ENCODE results near the gene BSPRY. TPM values are rescaled to one million over a fixed set of nuclear protein-coding genes. Genes with fewer than 3 reads are reported as not detected.
"Not testable (repeated sequence)": the region's sequence is repeated elsewhere in the genome, so short reads cannot be mapped to it uniquely, and the experiment has no call there.

The BSPRY gene
- total RNA-seq, 2 donors from 2014 or later = 7.7 to 29.6 TPM

DNA sequence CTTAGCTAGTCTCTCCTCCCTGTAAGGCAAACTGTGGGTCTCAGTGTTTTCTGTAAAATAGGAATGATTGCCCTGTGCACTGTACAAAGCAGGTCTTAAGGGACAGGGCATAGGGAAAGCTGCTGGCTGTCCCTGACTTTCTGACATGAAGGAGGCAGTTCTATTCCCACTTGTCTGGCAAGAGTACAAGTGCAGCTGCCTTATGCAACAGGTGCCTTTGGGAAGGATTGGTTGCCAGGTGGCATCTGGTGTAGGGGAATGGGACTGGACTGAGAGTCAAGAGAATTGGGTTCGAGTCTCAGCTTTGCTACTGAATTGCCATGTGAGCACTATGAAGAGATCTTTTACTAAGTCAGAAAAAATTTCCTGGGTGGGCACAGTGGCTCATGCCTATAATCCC is 10.0 kb downstream of the BSPRY start:
- Mint-ChIP-seq H3K27ac (no peak overlapping the region), H3K9me3 (no peaks in the 10 kb centered on the region), H3K36me3 (peaks cover 0 to 9% of the 10 kb centered on the region in 2 donors)
- ATAC-seq = no peak
- no peak for DNase-seq (ENCODE audit: low spot score in 2 of 2)

GRCh38 chr9:113360242-113360842 is 11.0 kb downstream of the BSPRY start:
- Mint-ChIP-seq H3K27ac (no peak overlapping the region), H3K36me3 (peaks cover 0 to 9% of the 10 kb centered on the region in 2 donors), H3K9me3 (no peaks in the 10 kb centered on the region)
- no peak for ATAC-seq
- DNase-seq (ENCODE audit: low spot score in 2 of 2) = no peak

GRCh38 chr9:113361304-113362018 is 12.1 kb downstream of the BSPRY start:
- no peak for DNase-seq (ENCODE audit: low spot score in 2 of 2)
- ATAC-seq = peak; percentile 97
- Mint-ChIP-seq H3K27ac (peak overlapping the region in 1 of 2 donors; percentile 82), H3K9me3 (no peaks in the 10 kb centered on the region), H3K36me3 (peaks cover 0 to 9% of the 10 kb centered on the region in 2 donors)

- Mint-ChIP-seq H3K9me3 (no peaks in the 10 kb centered on the region), H3K36me3 (peaks cover 0 to 9% of the 10 kb centered on the region in 2 donors), H3K27ac (no peak overlapping the region)
- DNase-seq (ENCODE audit: low spot score in 2 of 2) (no peak), ATAC-seq (no peak)
Measured at GRCh38 chr9:113363336-113363735, 14.0 kb downstream of the BSPRY start.

- H3K36me3 Mint-ChIP-seq = peaks cover 0 to 9% of the 10 kb centered on the region in 2 donors
- ATAC-seq = no peak
- DNase-seq (ENCODE audit: low spot score in 2 of 2) = no peak
Measured at GRCh38 chr9:113364951-113365350, 15.6 kb downstream of the BSPRY start.

DNA sequence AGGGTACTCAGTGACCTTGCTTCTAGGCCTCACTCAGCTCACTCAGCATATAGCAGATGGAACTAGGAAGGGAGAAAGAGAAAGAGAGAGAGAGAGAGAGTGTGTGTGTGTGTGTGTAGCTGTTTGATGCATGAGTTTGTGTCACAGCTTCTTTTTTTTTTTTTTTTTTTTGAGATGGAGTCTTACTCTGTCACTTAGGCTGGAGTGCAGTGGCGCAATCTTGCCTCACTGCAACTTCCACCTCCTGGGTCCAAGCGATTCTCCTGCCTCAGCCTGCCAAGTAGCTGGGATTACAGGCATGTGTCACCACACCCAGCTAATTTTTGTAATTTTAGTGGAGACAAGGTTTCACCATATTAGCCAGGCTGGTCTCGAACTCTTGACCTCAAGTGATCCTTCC is 16.3 kb downstream of the BSPRY start:
- H3K27ac Mint-ChIP-seq; DNase-seq (ENCODE audit: low spot score in 2 of 2); H3K9me3 Mint-ChIP-seq; ATAC-seq; H3K36me3 Mint-ChIP-seq: not testable (repeated sequence)

More at GRCh38 chr9:113364951-113365350, 15.6 kb downstream of the BSPRY start:
- Mint-ChIP-seq H3K9me3 (no peaks in the 10 kb centered on the region), H3K27ac (no peak overlapping the region)

DNA sequence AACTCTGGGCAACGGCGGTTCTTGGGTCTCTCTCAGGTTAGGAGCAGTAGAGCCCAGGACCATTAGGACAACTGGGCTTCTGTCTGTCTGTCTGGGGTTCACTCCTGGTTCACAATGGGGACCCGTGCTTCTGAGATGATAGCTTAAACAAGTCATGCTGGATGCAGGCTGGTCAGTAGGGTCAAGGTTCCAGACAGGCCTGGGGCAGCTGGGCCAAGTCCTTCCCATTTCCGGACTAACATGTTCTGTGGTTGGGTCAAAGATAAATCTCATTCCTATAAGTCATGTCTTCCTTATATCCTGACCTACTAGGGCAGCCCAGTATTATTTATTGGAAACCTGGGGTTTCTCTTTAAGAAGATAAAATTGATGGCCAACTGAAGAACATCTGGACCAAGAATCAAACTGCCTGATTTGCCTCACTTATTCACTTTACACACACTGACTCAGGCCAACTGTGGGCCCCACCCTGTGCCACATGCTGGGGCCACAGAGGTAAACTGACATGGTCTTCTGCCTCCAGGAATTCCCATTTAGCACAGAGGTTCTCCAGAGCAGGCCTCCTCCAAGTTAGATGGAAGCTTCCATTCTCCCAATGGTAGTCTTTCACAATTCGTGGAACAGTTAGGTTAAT is 19.1 kb downstream of the BSPRY start:
- no peaks in the 10 kb centered on the region for H3K9me3 Mint-ChIP-seq
- H3K36me3 Mint-ChIP-seq = no peaks in the 10 kb centered on the region
- no peak overlapping the region for H3K27ac Mint-ChIP-seq
- no peak for ATAC-seq
- DNase-seq (ENCODE audit: low spot score in 2 of 2) = no peak

- ATAC-seq (no peak), DNase-seq (ENCODE audit: low spot score in 2 of 2) (no peak)
- Mint-ChIP-seq H3K36me3 (peaks cover 0 to under 1% of the 10 kb centered on the region in 2 donors), H3K27ac (no peak overlapping the region), H3K9me3 (no peaks in the 10 kb centered on the region)
Measured at GRCh38 chr9:113368982-113369854, 19.9 kb downstream of the BSPRY start.

GRCh38 chr9:113369855-113370140 is 20.5 kb downstream of the BSPRY start:
- Mint-ChIP-seq H3K27ac (no peak overlapping the region), H3K36me3 (peaks cover 0 to 6% of the 10 kb centered on the region in 2 donors), H3K9me3 (no peaks in the 10 kb centered on the region)
- ATAC-seq = no peak
- no peak for DNase-seq (ENCODE audit: low spot score in 2 of 2)

- ATAC-seq = no peak
- Mint-ChIP-seq H3K27ac (no peak overlapping the region), H3K36me3 (peaks cover 7 to 17% of the 10 kb centered on the region in 2 donors), H3K9me3 (no peaks in the 10 kb centered on the region)
- DNase-seq (ENCODE audit: low spot score in 2 of 2) = no peak
Measured at GRCh38 chr9:113370806-113371325, 21.5 kb downstream of the BSPRY start.

- Mint-ChIP-seq H3K9me3 (no peaks in the 10 kb centered on the region), H3K36me3 (peaks cover 7 to 17% of the 10 kb centered on the region in 2 donors), H3K27ac (peak overlapping the region in 1 of 2 donors; percentile 55)
- no peak for DNase-seq (ENCODE audit: low spot score in 2 of 2)
- no peak for ATAC-seq
Measured at GRCh38 chr9:113372059-113372458, 22.7 kb downstream of the BSPRY start.

DNA sequence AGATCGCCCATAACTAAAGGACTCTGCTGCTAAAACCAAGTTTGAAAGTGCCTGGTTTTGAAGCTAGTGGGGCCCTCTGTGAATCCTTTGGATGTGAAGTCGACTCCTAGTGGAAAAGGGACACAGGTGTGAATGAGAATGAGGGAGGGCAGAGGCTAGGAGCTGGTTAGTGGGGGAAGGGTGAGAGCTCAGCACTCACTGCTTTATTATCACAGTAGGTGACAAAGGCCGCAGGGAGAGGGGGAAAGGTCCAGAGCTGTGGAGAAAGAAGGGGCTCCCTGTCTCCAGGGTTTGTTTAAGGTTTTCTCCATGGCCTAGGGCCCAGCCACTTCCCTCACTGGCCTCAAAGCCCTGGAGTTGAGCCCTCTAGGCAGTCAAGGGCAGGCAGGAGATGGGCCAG is 23.9 kb downstream of the BSPRY start:
- no peak for DNase-seq (ENCODE audit: low spot score in 2 of 2)
- Mint-ChIP-seq H3K27ac (peak overlapping the region in 1 of 2 donors; percentile 75), H3K36me3 (peaks cover 7 to 17% of the 10 kb centered on the region in 2 donors), H3K9me3 (no peaks in the 10 kb centered on the region)
- ATAC-seq = no peak

- ATAC-seq = no peak
- Mint-ChIP-seq H3K9me3 (no peaks in the 10 kb centered on the region), H3K27ac (peak overlapping the region in 1 of 2 donors; percentile 63), H3K36me3 (peaks cover 7 to 17% of the 10 kb centered on the region in 2 donors)
- DNase-seq (ENCODE audit: low spot score in 2 of 2) = no peak
Measured at GRCh38 chr9:113373676-113374392, 24.5 kb downstream of the BSPRY start.

DNA sequence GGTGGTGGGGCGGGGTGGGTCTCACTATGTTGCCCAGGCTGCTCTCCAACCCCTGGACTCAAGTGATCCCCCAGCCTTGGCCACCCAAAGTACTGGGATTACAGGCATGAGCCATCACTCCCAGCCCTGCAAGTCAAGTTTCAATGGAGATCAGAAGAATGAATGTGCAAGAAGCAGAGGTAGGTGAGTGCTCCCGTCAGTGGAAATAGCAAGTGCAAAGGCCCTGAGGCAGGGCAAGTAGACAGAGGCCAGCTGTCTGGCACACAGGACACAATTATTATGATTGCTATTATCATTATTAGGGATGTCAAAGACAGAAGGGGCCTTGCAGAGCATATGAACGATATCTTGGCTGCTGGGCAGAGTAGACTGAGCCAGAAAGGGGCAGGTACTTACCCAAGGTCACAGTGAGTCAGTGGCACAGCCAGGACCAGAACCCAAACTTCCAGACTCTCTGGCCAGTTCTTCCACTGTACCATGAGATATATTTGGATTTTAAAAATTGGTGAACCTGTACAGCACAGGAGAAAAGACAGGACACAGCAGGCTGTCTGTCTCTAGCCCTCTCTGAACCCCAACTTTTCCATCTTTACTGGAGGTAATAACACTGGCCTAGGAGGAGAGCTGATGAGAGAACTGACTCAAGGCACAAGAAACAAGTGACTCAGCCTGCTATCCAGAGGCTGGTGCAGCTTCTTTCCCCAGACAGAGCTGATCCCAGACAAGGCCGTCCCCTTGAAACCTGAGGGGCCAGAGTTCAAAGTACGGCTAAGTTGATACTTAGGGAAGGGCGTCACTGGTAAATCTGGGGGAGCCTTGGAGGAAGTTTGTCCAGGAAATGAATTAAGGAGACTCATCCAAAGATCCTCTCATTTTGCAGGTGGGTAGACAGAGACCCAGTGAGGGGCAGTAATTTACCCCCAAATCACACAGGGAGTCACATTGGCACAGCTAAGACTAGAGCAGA is 26.0 kb downstream of the BSPRY start:
- Mint-ChIP-seq H3K9me3 (no peaks in the 10 kb centered on the region), H3K27ac (peak overlapping the region; percentile 86), H3K36me3 (peaks cover 7 to 17% of the 10 kb centered on the region in 2 donors)
- ATAC-seq (peak in 1 of 2 donors; percentile 38), DNase-seq (ENCODE audit: low spot score in 2 of 2) (no peak)
